ENCODE data around the gene FBLN2.
A peak's percentile ranks its signal among the peaks of the same experiment; 100 is the strongest.

FBLN2 gene

DNA sequence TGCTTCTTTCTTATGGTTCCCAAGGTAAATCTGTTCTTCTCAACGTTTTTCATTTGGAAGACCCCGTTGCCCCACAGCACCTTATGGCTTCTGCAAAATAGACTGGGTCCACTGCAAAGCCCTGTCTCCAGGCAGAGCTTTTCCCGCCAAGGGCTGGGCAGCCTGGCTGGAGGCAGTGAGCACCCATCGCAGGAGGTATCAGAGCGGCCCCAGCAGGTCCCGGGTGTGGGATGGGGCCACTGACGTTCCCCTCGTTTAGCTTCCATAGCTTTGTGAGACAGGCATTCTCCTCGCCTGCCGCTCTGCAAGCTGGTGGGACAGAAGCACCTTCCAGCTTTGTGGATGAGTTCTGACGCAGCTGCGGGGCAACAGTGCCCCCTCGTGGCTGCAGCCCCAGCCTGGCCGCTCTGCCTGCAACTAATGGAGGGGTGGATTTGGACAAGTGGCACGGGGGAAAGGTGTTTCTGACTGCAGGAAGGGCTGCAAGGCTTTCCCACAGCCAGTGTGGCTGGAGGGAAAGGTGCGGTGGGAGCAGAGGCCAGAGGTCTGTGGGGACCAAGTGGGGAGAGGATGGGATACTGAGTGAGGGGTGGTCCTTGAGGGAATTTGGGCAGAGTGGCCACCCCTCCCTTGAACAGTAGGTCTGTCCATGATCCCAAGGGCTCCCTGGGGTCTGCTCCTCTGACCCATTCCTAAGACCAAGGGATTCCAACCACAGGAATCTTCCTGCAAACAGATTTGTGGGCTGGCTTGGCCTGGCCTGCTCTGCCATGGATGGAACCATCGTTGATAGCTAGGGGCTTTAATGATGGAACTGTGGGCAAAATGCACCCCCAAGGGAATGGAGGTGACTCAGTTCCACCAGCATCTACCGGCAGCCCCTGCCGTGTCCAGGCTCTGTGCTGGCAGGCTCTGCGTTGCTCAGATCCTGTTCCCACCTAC, 99.4 kb downstream of the FBLN2 start:
- intact Hi-C loops (cut with DNase I) = loop anchor here (2.0 kb wide), 1 partner anchor 152 kb away; no protein-coding TSS in a partner anchor
- DNase-seq = peak; percentile 79 to 96 (median 90)

DNA sequence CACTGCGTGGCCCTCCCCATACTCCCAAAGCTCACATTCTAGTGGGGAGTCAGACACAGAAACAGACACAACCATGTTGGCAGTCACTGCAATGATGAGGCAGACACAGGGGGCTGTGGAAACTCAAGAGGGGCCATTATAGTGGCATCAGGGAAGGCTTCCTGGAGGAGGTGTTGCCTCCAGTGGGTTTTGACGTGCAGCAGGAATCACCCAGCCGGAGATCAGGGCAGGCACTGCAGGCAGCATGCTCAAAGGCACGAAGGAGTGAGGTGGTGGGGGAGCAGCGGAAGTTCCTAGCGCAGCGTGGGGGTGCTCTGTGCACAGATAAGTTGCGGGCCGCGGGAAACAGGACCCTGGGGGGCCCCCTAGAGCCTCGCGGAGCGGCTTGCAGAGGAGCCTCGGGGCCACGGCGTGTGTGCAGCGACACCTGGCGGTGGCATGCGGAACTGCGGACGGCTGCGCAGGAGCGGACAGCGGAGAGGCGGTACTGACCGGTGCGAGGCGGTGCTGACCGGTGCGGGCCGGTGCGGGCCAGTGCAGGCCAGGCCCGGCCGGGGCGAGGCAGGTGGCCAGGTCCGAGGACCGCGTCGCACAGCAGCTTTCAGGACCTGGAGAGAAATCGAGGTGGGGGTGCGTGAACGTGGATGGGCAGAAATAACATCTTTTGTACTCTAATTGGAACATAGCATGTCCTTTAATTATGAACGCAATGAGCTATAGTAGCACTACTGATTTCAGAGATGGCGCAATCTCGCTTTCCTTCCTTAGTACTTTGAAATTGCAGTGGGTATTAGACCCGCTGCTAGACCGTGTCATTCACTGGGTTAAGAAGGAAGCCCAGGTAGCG, 101.5 kb downstream of the FBLN2 start:
- DNase-seq = peak; percentile 69 to 94 (median 85)
- intact Hi-C loops (cut with DNase I) = loop anchor here (5.0 kb wide), 1 partner anchor 558 kb away; no protein-coding TSS in a partner anchor

DNA sequence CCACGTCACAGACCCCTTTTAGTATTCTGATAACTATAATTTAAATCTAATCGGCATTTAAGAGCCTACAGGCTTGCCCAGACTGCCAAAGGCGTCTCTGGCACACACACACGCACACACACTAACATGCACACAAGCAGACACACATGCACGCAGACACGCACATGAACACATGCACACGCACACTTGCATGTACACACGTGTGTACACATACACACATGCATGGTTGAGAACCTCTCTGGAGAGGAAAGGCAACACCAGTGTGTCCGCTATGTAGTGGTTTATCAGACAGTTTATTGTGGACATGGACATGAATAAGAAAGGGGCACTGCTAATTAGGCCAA, 102.1 kb downstream of the FBLN2 start:
- no peak for DNase-seq
- intact Hi-C loops (cut with DNase I) = loop anchor here (5.0 kb wide), 1 partner anchor 559 kb away; no protein-coding TSS in a partner anchor

DNA sequence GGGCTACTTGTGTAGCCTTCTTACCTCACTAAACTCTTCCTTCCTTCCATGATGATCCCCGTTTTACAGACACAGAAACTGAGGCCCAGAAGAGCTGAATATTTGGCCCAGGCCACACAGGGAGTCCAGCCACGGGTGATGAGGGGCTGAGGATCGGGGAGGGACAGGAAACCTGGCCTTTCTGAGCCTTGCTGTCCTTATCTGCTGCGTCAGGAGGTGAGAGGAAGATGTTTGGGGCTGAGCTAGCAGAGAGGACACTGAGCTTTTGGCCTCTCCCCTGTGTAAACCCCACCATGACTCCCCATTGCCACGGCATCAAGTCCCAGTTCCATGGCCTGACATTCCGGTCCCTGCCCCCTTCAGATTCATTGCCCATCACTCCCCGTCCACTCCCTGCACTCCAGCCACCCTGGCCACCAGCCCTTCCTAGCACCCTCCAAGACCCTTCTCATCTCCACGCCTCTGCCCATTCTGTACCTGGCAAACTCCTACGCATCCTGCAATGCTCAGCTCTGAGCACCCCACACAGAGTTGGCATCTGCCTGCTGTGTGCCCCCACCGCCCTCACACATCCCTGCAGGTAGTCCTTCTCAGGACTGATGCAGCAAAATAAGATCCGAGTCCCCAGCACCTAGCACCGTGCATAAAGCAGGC, 103.0 kb downstream of the FBLN2 start:
- intact Hi-C loops (cut with DNase I) = loop anchor here (5.0 kb wide), 1 partner anchor 560 kb away; no protein-coding TSS in a partner anchor
- DNase-seq = peak in 7 of 42 donors; percentile 19 to 65 (median 48)

DNA sequence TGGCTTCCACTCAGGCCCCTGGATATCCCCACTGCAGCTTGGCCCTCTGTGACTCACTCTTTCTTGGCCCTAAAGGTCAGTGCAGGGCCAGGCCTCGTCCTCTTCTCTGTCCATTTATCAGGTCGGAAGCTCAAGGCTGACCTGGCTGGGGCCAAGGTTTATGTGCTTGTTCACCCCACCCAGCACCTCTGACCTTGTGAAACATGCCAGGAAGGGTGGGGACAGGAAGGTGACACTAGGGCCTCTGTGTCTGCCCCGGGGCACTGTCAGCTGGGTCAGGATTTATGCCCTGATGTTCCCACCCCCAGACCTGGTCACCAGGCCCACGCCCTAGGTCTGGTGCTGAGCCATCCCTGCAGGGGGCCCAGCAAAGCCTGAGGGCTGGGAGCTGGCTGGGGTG, 103.8 kb downstream of the FBLN2 start:
- intact Hi-C loops (cut with DNase I) = loop anchor here (5.0 kb wide), 1 partner anchor 560 kb away; no protein-coding TSS in a partner anchor
- DNase-seq = no peak

DNA sequence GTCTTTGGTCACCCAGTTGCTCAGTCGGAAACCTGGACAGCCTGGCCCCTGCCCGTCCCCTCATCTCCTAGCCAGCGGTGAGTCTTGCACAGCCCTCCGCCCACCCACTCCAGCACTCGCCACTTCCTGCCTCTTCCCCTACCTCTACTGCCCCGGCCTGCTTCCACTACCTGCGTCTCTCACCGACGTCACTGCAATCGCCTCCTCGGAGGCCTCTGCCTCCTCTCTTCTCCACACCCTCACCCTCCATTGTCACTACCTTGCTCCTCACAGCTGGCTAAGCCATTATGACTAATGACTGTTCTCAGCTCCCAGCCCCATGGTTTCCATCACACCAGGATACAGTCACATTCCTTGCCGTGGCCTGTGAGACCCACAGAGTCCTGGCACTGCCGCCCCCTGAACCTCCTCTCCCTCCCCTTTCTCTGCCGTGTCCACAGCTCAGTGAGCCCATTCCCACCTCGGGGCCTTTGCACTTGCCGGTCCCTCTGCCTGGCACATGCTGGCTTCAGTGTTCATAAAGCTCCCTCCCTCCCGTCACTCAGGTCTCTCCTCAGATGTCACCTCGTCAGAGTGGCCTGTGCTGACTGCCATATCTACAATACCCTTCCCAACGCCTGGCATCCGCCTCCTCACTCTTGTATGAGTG, 104.8 kb downstream of the FBLN2 start:
- peak in 1 of 42 donors; percentile 24 for DNase-seq
- intact Hi-C loops (cut with DNase I) = loop anchor here (5.0 kb wide), 1 partner anchor 561 kb away; no protein-coding TSS in a partner anchor

DNA sequence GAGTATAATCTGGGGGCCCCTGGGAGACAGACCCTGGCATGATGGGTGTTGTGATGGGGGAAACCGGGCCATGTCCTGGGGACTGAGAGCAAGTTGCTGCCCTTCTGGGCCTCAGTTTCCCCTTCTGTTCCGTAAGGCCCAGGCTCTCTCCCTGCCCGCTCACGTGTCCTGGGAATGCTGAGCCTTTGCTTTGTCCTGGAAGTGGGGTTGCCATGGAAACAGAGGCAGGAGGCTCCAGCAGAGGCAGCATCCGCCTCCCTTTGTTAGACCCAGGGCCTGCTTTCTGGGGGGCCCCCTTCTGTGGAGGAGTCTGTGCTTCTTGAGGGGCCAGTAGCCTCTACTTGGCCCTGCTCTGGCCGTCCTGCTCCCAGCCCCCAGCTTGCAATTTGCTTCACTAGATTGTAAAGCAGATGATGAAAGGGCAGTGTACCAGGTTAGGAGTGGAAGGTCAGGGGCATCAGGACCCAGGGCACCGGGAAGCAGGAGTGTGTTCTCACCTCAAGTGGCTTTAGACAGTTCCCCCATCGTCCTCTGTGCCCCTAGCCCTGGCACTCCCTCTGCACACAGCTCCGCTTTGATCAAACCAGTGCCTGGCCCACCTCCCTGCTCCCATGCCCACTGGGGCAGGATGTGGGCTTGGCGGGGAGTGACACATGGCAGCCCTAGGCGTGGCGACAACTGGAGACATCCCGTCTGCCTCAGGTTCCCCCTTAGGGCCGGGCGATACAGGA, 105.6 kb downstream of the FBLN2 start:
- intact Hi-C loops (cut with DNase I) = loop anchor here (5.0 kb wide), 2 partner anchors 228 to 562 kb away; partner anchors contain the start of gene WNT7A

DNA sequence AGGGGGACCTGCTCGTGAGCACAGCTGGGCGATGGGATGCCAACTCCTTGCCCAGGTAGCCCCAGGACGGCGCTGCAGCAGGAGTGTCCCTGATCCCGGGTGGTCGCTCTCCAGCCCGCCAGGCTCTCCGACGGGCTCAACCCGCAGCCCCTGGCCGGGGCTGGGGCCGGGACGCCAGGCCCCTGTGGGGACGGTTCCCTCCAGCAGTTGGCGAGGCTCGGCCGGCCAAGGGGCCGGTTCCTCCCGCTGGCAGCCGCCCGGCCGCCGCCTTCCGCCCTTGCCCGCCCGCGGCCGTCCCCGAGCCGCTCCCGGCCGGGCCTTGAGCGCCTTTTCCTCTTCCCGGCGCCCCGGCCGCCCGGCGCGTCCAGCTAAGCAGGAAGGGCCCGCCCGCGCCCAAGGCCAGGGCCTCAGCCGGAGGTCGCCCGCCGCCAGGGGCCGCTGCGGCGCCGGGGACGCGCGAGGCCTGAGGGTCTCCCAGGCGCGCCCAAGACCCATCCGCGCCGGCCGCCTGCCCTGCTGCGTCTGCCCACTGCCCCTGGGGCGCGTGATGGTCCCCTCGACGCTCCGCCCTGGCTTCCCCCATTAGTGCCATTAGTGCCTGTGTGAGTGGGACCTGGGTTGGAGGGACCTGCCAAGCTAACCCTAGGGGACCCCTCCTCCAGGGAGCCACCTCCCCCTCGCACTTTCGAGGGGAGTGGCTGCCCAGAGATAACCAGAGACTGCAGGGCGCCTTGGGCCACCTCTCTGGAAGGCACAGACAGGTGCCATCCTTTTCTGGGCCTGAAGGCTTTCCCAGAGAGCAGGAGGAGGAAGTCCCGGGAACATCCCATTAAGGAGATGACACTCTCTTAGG, 106.4 kb downstream of the FBLN2 start:
- peak in 11 of 42 donors; percentile 18 to 56 (median 42) for DNase-seq
- intact Hi-C loops (cut with DNase I) = loop anchor here (5.0 kb wide), 1 partner anchor 227 kb away; the partner anchor contains the start of gene WNT7A

More for the DNA sequence above, 105.6 kb downstream of the FBLN2 start:
- no peak for DNase-seq

DNA sequence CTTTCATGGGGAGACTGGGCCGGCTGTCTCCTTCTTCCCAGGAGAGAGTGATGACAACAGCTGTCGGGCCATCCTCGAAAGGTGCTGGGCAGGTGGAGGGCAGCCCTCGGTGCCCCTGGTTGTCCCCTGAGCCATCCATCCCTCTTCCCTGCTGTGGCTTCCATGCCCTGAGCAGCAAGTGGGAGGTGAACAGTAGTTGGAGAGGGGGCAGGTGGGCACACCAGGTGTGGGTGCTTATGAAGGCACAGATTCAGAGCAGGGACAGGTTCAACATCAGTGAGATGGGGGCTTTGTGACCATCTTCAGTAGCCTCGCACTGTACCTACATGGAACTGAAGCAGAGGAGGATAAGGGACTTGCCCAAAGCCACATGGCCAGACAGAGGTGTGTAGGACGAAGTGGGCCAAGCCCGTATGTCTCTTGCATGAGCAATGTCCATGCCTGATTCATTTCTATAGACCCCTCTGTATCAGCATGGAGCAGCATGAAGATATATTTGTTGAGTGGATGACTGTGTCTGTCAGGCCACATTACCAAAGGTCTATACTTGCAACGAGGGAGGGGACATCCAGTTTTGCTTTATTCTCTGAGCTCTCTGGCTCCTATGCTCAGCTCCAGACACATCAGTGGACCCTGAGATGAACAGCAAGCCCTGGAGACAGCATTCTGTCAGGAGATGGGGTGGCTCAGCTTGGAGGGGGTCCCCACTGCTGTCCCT, 107.8 kb downstream of the FBLN2 start:
- intact Hi-C loops (cut with DNase I) = loop anchor here (5.0 kb wide), 1 partner anchor 226 kb away; the partner anchor contains the start of gene WNT7A
- no peak for DNase-seq

DNA sequence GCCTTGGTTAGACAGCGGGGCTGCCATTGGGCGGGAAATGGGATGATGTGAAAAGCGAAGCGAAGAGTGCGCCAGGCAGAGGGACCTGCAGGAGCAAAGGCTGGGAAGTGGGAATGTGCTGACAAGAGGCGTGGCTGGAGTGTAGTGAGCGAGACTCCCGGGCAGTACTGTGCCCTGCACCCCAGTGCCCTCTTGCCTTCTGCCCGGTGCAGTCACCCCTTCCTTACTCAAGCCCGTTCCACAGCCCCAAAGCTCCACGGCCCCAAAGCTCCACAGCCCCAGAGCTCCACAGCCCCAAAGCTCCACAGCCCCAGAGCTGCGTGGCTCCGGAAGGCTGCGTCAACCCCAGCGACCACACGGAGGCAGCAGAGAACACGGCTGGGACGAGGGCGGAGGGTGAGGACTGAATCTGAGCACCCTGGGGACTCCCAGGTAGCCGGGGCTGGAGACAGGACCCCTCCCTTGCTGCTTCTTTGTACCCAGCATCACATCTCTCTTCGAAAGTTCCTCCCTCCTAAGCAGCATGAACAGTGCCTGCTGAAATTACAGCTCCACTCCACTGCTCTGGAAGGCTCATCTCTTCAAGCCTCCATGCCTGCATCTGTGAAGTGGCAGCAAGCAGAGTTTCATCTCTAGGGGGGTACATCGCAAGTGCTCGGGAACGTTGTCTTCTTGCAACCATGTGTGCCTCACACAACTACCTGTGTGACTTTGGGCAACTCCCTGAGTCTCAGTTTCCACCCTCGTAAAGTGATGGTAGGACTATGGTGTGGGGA, 108.9 kb downstream of the FBLN2 start:
- intact Hi-C loops (cut with DNase I) = loop anchor here (5.0 kb wide), 1 partner anchor 224 kb away; the partner anchor contains the start of gene WNT7A
- peak; percentile 20 to 86 (median 74) for DNase-seq

DNA sequence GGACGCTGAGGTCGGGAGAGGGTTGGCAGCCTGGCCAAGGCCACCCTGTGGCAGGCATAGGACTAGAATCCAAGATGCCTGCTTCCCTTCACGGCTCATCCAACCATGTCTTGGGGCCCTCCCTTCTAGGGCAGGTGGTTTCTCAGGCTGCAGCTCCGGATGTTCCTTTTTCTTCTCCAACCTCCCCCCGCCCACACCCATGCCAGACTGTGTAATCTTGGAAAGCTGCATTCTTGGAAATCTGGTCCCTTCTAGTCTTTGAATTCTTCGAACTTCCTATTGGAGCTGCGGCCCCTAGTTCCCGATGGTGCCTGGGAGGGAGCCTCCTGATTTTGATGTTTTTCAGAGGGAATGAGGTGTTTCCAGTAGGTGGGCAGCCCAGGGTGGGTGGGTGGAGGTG, 109.8 kb downstream of the FBLN2 start:
- intact Hi-C loops (cut with DNase I) = loop anchor here (5.0 kb wide), 1 partner anchor 224 kb away; the partner anchor contains the start of gene WNT7A
- DNase-seq = no peak

DNA sequence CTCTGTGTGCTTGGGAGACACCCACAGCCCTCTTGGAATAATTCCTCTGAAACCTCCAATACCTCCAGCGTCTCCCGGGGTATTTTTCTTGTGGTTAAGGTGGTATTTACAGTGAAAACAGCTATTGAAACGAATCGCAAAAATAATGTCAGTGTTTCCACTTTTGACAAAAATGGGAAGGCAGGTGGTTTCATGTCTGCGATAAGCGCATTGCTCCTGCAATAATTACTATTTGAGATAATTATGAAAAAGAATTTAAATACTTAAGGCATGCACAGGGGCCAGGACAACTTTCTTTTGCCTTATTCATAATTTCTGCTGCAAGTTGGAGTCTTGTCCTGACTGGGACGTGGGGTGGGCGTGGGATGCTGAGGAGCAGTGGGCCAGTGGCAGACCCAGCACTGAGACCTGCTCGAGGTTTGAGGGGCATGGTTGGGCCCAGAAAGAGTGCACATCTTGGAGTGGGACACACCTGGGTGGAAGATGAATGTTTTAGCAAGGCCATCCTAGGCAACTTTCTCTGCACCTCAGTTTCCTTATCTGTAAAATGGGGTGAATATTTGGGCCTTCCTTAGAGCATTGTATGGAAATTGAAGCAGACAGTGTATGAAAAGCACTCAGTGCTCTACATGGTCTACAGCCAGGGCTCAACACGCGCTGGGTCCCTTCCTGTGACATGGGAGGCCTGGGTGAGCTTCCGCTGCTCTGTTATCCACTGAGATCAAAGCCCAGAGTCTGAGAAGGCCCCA, 110.5 kb downstream of the FBLN2 start:
- no peak for DNase-seq
- intact Hi-C loops (cut with DNase I) = loop anchor here (5.0 kb wide), 1 partner anchor 223 kb away; the partner anchor contains the start of gene WNT7A

DNA sequence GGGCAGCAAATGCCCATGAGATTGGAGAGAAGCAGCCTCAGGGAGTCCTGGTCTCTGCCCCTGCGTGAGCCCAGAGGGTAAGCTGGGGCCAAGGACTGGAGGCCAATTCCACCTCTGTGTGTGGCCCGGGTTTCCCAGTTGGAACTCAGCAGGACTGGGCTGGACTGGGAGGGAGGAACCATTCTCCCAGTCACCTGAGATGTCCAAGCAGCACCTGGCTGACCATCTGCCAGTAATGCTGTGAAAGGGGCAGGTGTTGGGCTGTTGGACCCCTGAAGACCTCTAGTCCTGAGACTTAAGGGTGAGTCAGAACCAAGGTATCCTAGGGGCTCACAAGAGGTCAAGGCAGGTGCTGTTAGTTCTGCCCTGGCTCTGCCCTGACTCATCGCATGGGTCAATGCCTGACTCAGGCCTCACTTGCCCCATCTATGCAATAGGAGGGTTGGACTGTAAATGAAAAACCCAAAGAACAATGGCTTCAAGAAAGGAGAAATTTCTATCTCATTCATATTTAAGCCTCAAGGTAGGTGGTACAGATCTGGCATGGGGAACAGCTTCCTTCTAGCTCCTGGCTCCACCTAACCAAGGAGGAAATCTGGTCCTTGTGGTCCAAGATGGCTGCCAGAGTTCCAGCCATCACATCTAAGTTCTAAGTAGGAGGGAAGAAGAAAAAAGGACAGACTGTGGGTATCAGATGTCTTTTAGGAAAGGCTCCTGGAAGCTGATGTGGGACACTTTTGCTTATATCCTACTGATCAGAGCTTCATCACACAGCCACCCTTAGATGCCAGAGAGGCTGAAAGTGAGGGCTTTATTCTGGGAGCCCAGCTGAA, 111.3 kb downstream of the FBLN2 start:
- DNase-seq = no peak
- intact Hi-C loops (cut with DNase I) = no loop called here
